Mesendoderm (in vitro differentiated cells): ENCODE measurements around the gene DUSP15.

Source experiments
- DNase-seq: peaks from one replicate; pipeline ENCODE4 v3.0.0; 2013
- H2AK5ac ChIP-seq: 2 replicates; pipeline ENCODE4 v1.6.1; 2013; ENCODE audit warnings: low read length, inconsistent platforms
- H2BK120ac ChIP-seq: 2 replicates; pipeline ENCODE4 v1.6.1; 2013; ENCODE audit warnings: low read depth, mild to moderate bottlenecking, low read length, moderate library complexity, mixed read lengths
- H2BK15ac ChIP-seq: replicated peaks from 2 replicates; pipeline ENCODE4 v1.6.1; 2013; ENCODE audit warnings: low read depth, mild to moderate bottlenecking, moderate library complexity
- H2BK5ac ChIP-seq: 2 replicates; pipeline ENCODE4 v1.6.1; 2013; ENCODE audit warnings: low read length, inconsistent platforms
- H3K18ac ChIP-seq: 2 replicates; pipeline ENCODE4 v1.6.1; 2013; ENCODE audit warnings: mild to moderate bottlenecking, low read length, mixed read lengths
- H3K23ac ChIP-seq: one replicate; pipeline ENCODE4 v1.6.1; 2013; ENCODE audit warnings: low read length
- H3K27ac ChIP-seq: 2 replicates; pipeline ENCODE4 v1.5.1; 2013; ENCODE audit warnings: low read depth, mild to moderate bottlenecking, inconsistent platforms, low read length, moderate library complexity
- H3K27me3 ChIP-seq: 2 replicates; pipeline ENCODE4 v1.6.1; 2013; ENCODE audit warnings: low read length, control low read depth, mild to moderate bottlenecking, inconsistent platforms; ENCODE audit not compliant: insufficient read depth, poor library complexity
- H3K36me3 ChIP-seq: 2 replicates; pipeline ENCODE4 v1.6.1; 2013; ENCODE audit warnings: low read length, inconsistent platforms; ENCODE audit not compliant: control insufficient read depth, insufficient read depth
- H3K4ac ChIP-seq: one replicate; pipeline ENCODE4 v1.6.1; 2013; ENCODE audit warnings: low read depth, mild to moderate bottlenecking, low read length, moderate library complexity
- H3K4me1 ChIP-seq: 2 replicates; pipeline ENCODE4 v1.6.1; 2013; ENCODE audit warnings: low read depth, low read length, inconsistent platforms; ENCODE audit not compliant: control insufficient read depth
- H3K4me2 ChIP-seq: 2 replicates; pipeline ENCODE4 v1.6.1; 2013; ENCODE audit warnings: low read length
- H3K4me3 ChIP-seq: 2 replicates; pipeline ENCODE4 v1.5.1; 2013; ENCODE audit warnings: mild to moderate bottlenecking, low read length
- H3K56ac ChIP-seq: one replicate; pipeline ENCODE4 v1.6.1; 2013; ENCODE audit warnings: low read length
- H3K79me1 ChIP-seq: 2 replicates; pipeline ENCODE4 v1.6.1; 2013; ENCODE audit warnings: low read length, inconsistent platforms
- H3K79me2 ChIP-seq: 2 replicates; pipeline ENCODE4 v1.6.1; 2013; ENCODE audit warnings: mild to moderate bottlenecking, low read length; ENCODE audit not compliant: control insufficient read depth, insufficient read depth
- H3K9ac ChIP-seq: 2 replicates; pipeline ENCODE4 v1.6.1; 2013; ENCODE audit warnings: low read length, inconsistent platforms
- H4K5ac ChIP-seq: one replicate; pipeline ENCODE4 v1.6.1; 2013; ENCODE audit warnings: low read length
- H4K8ac ChIP-seq: one replicate; pipeline ENCODE4 v1.6.1; 2013; ENCODE audit warnings: low read depth, mild to moderate bottlenecking, control low read depth, low read length, moderate library complexity
- WGBS: extraction: QIAGEN DNeasy Blood & Tissue Kit; methylation state at CpG from one replicate; pipeline ENCODE4 v1.1.7; 2013; ENCODE audit warnings: low lambda C conversion rate, missing lambda C conversion rate; ENCODE audit not compliant: insufficient coverage; ENCODE audit errors: extremely low coverage; 5-methylcytosine and 5-hydroxymethylcytosine counted together

DUSP15 gene

DNA sequence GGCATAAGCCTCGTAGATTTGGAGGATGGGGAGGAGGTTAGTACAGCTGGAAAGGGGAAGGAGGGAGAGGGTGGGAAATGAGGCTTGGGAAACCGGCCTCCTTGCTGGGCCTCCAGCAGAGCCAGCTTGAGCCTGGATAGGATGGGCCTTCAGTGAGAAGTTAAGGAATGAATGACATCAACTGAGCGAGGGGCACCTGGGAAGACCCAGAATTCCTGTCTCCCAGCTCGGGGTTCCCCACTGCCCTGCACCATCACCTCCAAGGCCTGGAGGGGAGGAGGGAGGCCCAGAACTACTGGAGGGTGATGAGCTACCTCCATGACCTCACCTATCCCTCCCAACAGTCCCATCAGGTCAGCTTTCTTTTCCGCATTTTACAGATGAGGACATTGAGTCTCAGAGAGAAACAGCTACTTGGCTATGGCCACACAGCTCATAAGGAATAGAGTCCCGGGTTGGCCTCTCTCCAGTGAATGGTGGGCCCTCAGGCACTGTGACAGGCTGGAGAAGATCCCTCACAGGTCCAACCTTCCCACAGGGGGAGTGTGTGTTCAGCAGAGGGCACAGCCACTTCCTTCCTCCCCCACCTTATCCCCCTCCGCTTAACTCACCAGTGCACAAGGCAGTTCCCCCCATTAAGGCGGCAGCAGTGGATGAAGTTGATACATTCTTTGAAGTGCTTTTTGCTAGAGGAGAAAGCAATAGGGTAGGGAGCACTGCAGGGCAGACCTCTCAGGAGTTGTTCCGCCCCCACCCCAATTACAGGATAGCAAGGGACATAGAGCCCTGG, 6.8 kb downstream of the DUSP15 start:
- H4K8ac ChIP-seq = no peak overlapping the region
- H3K79me1 ChIP-seq = no peaks in the 10 kb centered on the region
- H2AK5ac ChIP-seq = no peak overlapping the region
- no peak overlapping the region for H3K18ac ChIP-seq
- peaks cover 4% of the 10 kb centered on the region for H3K4me1 ChIP-seq
- no peak overlapping the region for H3K4ac ChIP-seq
- DNase-seq = no peak
- no peak overlapping the region for H2BK120ac ChIP-seq
- H3K23ac ChIP-seq = no peak overlapping the region
- no peak overlapping the region for H3K4me2 ChIP-seq
- no peak overlapping the region for H2BK5ac ChIP-seq
- no peak overlapping the region for H4K5ac ChIP-seq
- WGBS = no CpG with 5 or more reads among the region's 9 CpGs
- H3K27me3 ChIP-seq = no peaks in the 10 kb centered on the region
- no peaks in the 10 kb centered on the region for H3K36me3 ChIP-seq
- no peak overlapping the region for H3K4me3 ChIP-seq
- H2BK15ac ChIP-seq = no peak overlapping the region
- no peak overlapping the region for H3K9ac ChIP-seq
- no peak overlapping the region for H3K56ac ChIP-seq
- no peaks in the 10 kb centered on the region for H3K79me2 ChIP-seq
- H3K27ac ChIP-seq = no peak overlapping the region

DNA sequence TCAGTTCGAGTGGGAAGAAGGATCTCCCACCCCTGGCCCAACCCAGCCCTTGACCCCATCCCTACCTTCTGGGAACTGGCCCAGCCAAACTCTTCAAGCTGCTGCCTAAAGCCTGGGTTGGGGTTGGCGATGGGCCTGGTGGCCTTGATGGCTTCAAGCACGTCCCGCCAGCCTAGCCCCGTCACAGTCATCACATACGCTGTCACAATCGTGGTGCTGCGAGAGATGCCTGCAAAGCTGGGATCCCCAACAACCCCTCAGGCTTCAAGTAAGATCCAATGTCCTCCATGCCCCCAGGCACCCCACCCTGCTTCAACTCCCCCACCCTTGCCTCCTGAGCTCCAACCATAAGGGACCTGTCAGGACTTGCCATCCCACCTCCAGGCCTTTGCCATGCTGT, 7.8 kb downstream of the DUSP15 start:
- no peaks in the 10 kb centered on the region for H3K36me3 ChIP-seq
- no peak overlapping the region for H4K8ac ChIP-seq
- no peak overlapping the region for H3K4me3 ChIP-seq
- peaks cover 4% of the 10 kb centered on the region for H3K4me1 ChIP-seq
- no peaks in the 10 kb centered on the region for H3K27me3 ChIP-seq
- WGBS = no CpG with 5 or more reads among the region's 8 CpGs
- H2BK5ac ChIP-seq = no peak overlapping the region
- H3K56ac ChIP-seq = no peak overlapping the region
- no peak overlapping the region for H4K5ac ChIP-seq
- no peaks in the 10 kb centered on the region for H3K79me2 ChIP-seq
- H2BK15ac ChIP-seq = no peak overlapping the region
- no peak overlapping the region for H3K23ac ChIP-seq
- H3K27ac ChIP-seq = no peak overlapping the region
- DNase-seq = no peak
- H2BK120ac ChIP-seq = no peak overlapping the region
- no peak overlapping the region for H3K18ac ChIP-seq
- H3K9ac ChIP-seq = no peak overlapping the region
- no peaks in the 10 kb centered on the region for H3K79me1 ChIP-seq
- no peak overlapping the region for H2AK5ac ChIP-seq
- no peak overlapping the region for H3K4me2 ChIP-seq
- H3K4ac ChIP-seq = no peak overlapping the region

DNA sequence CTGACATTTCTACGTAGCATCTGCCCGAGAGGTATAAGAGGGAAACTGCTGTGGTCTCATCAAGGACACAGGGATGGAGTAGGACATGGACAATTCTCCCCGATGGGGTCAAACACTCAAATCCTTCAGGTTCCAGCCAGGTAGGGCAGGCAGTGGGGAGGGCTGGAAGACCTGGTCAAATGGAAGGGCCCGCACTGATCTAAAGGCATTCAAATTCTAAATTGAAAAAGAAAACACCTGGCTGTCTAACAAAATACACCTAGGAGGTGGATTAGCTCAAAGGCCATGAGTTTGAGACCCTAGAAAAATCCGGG, 8.2 kb downstream of the DUSP15 start:
- Histone ChIP-seq H4K8ac (no peak overlapping the region), H4K5ac (no peak overlapping the region), H3K4me1 (peaks cover 4% of the 10 kb centered on the region), H2BK15ac (no peak overlapping the region), H3K27ac (no peak overlapping the region), H3K36me3 (no peaks in the 10 kb centered on the region), H3K79me1 (no peaks in the 10 kb centered on the region), H2AK5ac (no peak overlapping the region), H3K23ac (no peak overlapping the region), H3K4me3 (peak overlapping the region; percentile 2), H2BK5ac (no peak overlapping the region), H3K4ac (no peak overlapping the region), H3K56ac (peak overlapping the region; percentile 28), H3K18ac (no peak overlapping the region), H3K9ac (peak overlapping the region; percentile 4), H3K27me3 (no peaks in the 10 kb centered on the region), H2BK120ac (no peak overlapping the region), H3K79me2 (no peaks in the 10 kb centered on the region), H3K4me2 (peak overlapping the region; percentile 34)
- WGBS = no CpG with 5 or more reads among the region's 5 CpGs
- DNase-seq = no peak

DNA sequence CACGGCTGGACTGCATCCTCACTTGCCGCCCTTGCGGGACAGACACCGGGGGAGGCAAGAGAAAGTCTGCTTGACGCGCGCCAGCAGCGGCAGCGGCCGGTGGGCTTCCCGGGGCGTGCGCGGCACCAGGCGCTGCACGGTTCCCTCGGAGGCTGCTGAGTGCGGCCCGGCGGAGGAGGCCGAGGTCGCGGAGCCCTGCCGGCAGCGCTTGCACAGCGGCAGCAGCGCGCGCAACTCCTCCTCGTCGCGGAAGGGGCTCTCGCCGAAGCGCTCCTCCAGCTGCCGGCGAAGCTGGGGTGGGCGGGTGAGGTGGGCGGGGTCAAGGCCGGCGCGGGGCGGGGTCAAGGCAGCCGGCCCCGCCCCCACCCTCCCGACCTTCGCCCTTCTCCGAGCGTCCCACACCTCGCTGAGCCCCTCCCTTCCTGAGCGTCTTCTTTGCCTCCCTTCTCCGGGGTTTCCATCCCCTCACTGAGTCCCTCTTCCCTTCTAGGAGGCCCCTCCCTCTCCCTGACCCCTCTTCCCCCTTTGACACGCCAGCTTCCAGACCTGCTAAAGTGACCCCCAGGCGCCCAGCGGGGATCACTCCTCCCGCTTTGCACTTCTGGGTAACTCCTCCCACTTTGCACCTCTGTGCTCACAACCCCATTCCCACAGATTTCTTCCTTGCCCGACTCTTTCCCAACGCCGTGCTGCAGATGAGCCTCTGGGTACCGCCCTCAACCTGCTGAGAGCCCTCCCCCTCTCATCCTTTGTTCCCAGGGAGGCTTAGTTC, 8.8 kb downstream of the DUSP15 start:
- Histone ChIP-seq H3K4me2 (peak overlapping the region; percentile 93), H2BK15ac (no peak overlapping the region), H3K27me3 (no peaks in the 10 kb centered on the region), H3K36me3 (no peaks in the 10 kb centered on the region), H3K4me1 (peaks cover 4% of the 10 kb centered on the region), H3K4me3 (peak overlapping the region; percentile 39), H3K23ac (no peak overlapping the region), H3K56ac (peak overlapping the region; percentile 85), H3K4ac (no peak overlapping the region), H3K9ac (peak overlapping the region; percentile 81), H3K79me1 (no peaks in the 10 kb centered on the region), H2BK120ac (no peak overlapping the region), H3K18ac (peak overlapping the region; percentile 35), H4K5ac (no peak overlapping the region), H3K27ac (no peak overlapping the region), H2BK5ac (no peak overlapping the region), H2AK5ac (no peak overlapping the region), H3K79me2 (no peaks in the 10 kb centered on the region), H4K8ac (no peak overlapping the region)
- peak; percentile 87 for DNase-seq
- no CpG with 5 or more reads among the region's 60 CpGs for WGBS

GRCh38 chr20:31861135-31861384, 9.3 kb downstream of the DUSP15 start:
- Histone ChIP-seq H3K4ac (no peak overlapping the region), H3K4me1 (peaks cover 4% of the 10 kb centered on the region), H3K23ac (no peak overlapping the region), H3K18ac (peak overlapping the region; percentile 35), H3K9ac (peak overlapping the region; percentile 81), H2BK120ac (no peak overlapping the region), H3K36me3 (no peaks in the 10 kb centered on the region), H2AK5ac (no peak overlapping the region), H3K4me3 (peak overlapping the region; percentile 39), H3K56ac (peak overlapping the region; percentile 85), H2BK5ac (no peak overlapping the region), H3K79me1 (no peaks in the 10 kb centered on the region), H3K79me2 (no peaks in the 10 kb centered on the region), H4K8ac (no peak overlapping the region), H3K27ac (no peak overlapping the region), H2BK15ac (no peak overlapping the region), H3K27me3 (no peaks in the 10 kb centered on the region), H3K4me2 (peak overlapping the region; percentile 93), H4K5ac (no peak overlapping the region)
- WGBS = no CpG with 5 or more reads among the region's 20 CpGs
- peak; percentile 59 for DNase-seq
